SK-N-SH treated with all-trans-retinoic acid at 6 μM for 48 hours (cell line): ENCODE data around the gene C1QTNF3.

Experiments used
- ATAC-seq: fragments of 200-7000 bp; cut with Tn5 transposase; 3 replicates; pipeline ENCODE4 v1.9.1; 2020; ENCODE audit warnings: mild to moderate bottlenecking, moderate library complexity
- ARNTL ChIP-seq: fragments of 450-650 bp; formaldehyde crosslinking; IDR thresholded peaks from 2 replicates; pipeline ENCODE4 v1.5.0; 2020; ENCODE audit warnings: low read depth, mild to moderate bottlenecking, moderate library complexity, borderline replicate concordance
- BACH2 ChIP-seq: fragments of 250-450 bp; sonication (Bioruptor Pico); IDR thresholded peaks from 2 replicates; pipeline ENCODE4 v1.9.0; 2021; ENCODE audit warnings: mild to moderate bottlenecking, borderline replicate concordance
- CSDC2 ChIP-seq: fragments of 250-450 bp; sonication (Bioruptor Pico); IDR thresholded peaks from 2 replicates; pipeline ENCODE4 v1.5.0; 2020; ENCODE audit warnings: mild to moderate bottlenecking, moderate library complexity
- GLIS3 ChIP-seq: fragments of 250-450 bp; sonication (Bioruptor Pico); IDR thresholded peaks from 2 replicates; pipeline ENCODE4 v1.5.0; 2020; ENCODE audit warnings: mild to moderate bottlenecking, moderate library complexity
- ISL1 ChIP-seq: fragments of 250-450 bp; sonication (Bioruptor Pico); IDR thresholded peaks from 2 replicates; pipeline ENCODE4 v2.1.2; 2022; ENCODE audit warnings: mild to moderate bottlenecking, moderate library complexity
- OSR1 ChIP-seq: fragments of 250-450 bp; sonication (Bioruptor Pico); IDR thresholded peaks from 2 replicates; pipeline ENCODE4 v1.8.0; 2022; ENCODE audit warnings: moderate library complexity, mild to moderate bottlenecking, inconsistent platforms
- RARB ChIP-seq: fragments of 250-450 bp; sonication (Bioruptor Pico); IDR thresholded peaks from 2 replicates; pipeline ENCODE4 v1.8.0; 2021; ENCODE audit warnings: mild to moderate bottlenecking, moderate library complexity
- SNAI2 ChIP-seq: fragments of 250-450 bp; sonication (Bioruptor Pico); IDR thresholded peaks from 2 replicates; pipeline ENCODE4 v1.5.0; 2020; ENCODE audit warnings: mild to moderate bottlenecking, moderate library complexity
- TCF4 ChIP-seq: fragments of 250-450 bp; sonication (Bioruptor Pico); IDR thresholded peaks from 2 replicates; pipeline ENCODE4 v1.8.0; 2021; ENCODE audit warnings: mild to moderate bottlenecking, moderate library complexity, borderline replicate concordance
- ZC3H10 ChIP-seq: fragments of 250-450 bp; sonication (Bioruptor Pico); IDR thresholded peaks from 2 replicates; pipeline ENCODE4 v1.5.1; 2021; ENCODE audit warnings: mild to moderate bottlenecking, moderate library complexity
- ZFP3 ChIP-seq: fragments of 250-450 bp; sonication (Bioruptor Pico); IDR thresholded peaks from 2 replicates; pipeline ENCODE4 v1.5.0; 2020; ENCODE audit warnings: mild to moderate bottlenecking, moderate library complexity
- ZFP30 ChIP-seq: fragments of 450-650 bp; formaldehyde crosslinking; IDR thresholded peaks from 2 replicates; pipeline ENCODE4 v1.5.0; 2022; ENCODE audit warnings: mild to moderate bottlenecking, moderate library complexity
- ZNF70 ChIP-seq: fragments of 450-650 bp; formaldehyde crosslinking; IDR thresholded peaks from 2 replicates; pipeline ENCODE4 v1.5.0; 2020; ENCODE audit warnings: mild to moderate bottlenecking, moderate library complexity
- ZNF8 ChIP-seq: fragments of 450-650 bp; formaldehyde crosslinking; IDR thresholded peaks from 2 replicates; pipeline ENCODE4 v1.5.0; 2020; ENCODE audit warnings: mild to moderate bottlenecking, moderate library complexity
- TF ChIP-seq, protein P1 (sequence below): fragments of 250-450 bp; sonication (Bioruptor Pico); IDR thresholded peaks from 2 replicates; pipeline ENCODE4 v1.5.0; 2020; ENCODE audit warnings: mild to moderate bottlenecking, moderate library complexity
- TF ChIP-seq, protein P2 (sequence below): fragments of 250-450 bp; sonication (Bioruptor Pico); IDR thresholded peaks from 2 replicates; pipeline ENCODE4 v1.5.1; 2020; ENCODE audit warnings: low read depth, mild to moderate bottlenecking, moderate library complexity
- TF ChIP-seq, protein P3 (sequence below): fragments of 250-450 bp; sonication (Bioruptor Pico); IDR thresholded peaks from 2 replicates; pipeline ENCODE4 v1.5.1; 2021; ENCODE audit warnings: mild to moderate bottlenecking, moderate library complexity
- TF ChIP-seq, protein P4 (sequence below): fragments of 250-450 bp; sonication (Bioruptor Pico); IDR thresholded peaks from 2 replicates; pipeline ENCODE4 v1.8.0; 2020; ENCODE audit warnings: mild to moderate bottlenecking, moderate library complexity, borderline replicate concordance

The C1QTNF3 gene

DNA sequence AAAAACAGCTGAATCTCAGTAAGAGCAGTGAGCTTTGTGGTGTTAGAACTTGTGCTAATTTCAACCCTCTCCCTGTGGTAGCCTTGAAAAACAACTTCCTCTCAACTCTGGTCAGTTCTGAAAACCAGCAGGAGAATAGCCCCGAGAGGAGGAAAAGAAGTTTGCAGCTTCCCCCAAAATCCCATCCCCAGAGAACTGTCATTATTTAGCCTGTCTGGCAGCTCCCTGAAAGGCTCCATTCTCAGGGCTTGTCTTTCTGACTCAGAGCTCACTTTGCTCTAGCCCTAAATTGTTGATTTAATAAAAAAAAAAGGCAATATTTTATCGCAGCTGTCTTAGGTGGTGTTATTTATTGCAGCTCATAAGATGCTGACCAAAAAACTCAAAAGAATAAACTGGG lies 47.1 kb downstream of the C1QTNF3 start:
- ATAC-seq: no peak
- TF ChIP-seq BACH2: no peak
- no peak for TF ChIP-seq CSDC2 (CRISPR knock-in tag)
- TF ChIP-seq ISL1: no peak
- no peak for TF ChIP-seq TCF4 (CRISPR knock-in tag)

DNA sequence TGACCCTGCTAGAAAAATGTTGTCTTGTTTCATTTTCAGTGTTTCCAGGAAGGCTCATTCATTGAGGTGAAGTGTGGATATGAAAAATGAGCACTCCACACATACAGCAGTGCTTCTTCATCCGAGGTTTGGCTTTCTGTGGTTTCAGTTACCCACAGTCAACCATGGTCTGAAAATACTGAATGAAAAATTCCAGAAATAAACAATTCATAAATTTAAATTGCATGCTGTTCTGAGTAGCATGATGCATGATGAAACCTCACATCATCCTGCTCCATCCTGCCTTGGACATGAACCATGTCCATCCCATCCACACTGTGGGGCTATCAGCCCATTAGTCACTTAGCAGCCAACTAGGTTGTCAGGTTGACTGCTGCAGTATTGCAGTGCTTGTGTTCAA lies 48.2 kb downstream of the C1QTNF3 start:
- TF ChIP-seq ARNTL (CRISPR knock-in tag) (no peak), ZFP30 (no peak), SNAI2 (CRISPR knock-in tag) (no peak), RARB (CRISPR knock-in tag) (no peak), ZFP3 (CRISPR knock-in tag) (no peak), CSDC2 (CRISPR knock-in tag) (no peak), GLIS3 (CRISPR knock-in tag) (no peak), OSR1 (no peak), TCF4 (CRISPR knock-in tag) (no peak), ISL1 (no peak)
- TF ChIP-seq, protein P1, sequence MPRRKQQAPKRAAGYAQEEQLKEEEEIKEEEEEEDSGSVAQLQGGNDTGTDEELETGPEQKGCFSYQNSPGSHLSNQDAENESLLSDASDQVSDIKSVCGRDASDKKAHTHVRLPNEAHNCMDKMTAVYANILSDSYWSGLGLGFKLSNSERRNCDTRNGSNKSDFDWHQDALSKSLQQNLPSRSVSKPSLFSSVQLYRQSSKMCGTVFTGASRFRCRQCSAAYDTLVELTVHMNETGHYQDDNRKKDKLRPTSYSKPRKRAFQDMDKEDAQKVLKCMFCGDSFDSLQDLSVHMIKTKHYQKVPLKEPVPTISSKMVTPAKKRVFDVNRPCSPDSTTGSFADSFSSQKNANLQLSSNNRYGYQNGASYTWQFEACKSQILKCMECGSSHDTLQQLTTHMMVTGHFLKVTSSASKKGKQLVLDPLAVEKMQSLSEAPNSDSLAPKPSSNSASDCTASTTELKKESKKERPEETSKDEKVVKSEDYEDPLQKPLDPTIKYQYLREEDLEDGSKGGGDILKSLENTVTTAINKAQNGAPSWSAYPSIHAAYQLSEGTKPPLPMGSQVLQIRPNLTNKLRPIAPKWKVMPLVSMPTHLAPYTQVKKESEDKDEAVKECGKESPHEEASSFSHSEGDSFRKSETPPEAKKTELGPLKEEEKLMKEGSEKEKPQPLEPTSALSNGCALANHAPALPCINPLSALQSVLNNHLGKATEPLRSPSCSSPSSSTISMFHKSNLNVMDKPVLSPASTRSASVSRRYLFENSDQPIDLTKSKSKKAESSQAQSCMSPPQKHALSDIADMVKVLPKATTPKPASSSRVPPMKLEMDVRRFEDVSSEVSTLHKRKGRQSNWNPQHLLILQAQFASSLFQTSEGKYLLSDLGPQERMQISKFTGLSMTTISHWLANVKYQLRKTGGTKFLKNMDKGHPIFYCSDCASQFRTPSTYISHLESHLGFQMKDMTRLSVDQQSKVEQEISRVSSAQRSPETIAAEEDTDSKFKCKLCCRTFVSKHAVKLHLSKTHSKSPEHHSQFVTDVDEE: no peak
- TF ChIP-seq, protein P2, sequence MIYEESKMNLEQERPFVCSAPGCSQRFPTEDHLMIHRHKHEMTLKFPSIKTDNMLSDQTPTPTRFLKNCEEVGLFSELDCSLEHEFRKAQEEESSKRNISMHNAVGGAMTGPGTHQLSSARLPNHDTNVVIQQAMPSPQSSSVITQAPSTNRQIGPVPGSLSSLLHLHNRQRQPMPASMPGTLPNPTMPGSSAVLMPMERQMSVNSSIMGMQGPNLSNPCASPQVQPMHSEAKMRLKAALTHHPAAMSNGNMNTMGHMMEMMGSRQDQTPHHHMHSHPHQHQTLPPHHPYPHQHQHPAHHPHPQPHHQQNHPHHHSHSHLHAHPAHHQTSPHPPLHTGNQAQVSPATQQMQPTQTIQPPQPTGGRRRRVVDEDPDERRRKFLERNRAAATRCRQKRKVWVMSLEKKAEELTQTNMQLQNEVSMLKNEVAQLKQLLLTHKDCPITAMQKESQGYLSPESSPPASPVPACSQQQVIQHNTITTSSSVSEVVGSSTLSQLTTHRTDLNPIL (CRISPR knock-in tag): no peak
- TF ChIP-seq, protein P3, sequence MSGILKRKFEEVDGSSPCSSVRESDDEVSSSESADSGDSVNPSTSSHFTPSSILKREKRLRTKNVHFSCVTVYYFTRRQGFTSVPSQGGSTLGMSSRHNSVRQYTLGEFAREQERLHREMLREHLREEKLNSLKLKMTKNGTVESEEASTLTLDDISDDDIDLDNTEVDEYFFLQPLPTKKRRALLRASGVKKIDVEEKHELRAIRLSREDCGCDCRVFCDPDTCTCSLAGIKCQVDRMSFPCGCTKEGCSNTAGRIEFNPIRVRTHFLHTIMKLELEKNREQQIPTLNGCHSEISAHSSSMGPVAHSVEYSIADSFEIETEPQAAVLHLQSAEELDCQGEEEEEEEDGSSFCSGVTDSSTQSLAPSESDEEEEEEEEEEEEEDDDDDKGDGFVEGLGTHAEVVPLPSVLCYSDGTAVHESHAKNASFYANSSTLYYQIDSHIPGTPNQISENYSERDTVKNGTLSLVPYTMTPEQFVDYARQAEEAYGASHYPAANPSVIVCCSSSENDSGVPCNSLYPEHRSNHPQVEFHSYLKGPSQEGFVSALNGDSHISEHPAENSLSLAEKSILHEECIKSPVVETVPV (CRISPR knock-in tag): no peak
- TF ChIP-seq, protein P4, sequence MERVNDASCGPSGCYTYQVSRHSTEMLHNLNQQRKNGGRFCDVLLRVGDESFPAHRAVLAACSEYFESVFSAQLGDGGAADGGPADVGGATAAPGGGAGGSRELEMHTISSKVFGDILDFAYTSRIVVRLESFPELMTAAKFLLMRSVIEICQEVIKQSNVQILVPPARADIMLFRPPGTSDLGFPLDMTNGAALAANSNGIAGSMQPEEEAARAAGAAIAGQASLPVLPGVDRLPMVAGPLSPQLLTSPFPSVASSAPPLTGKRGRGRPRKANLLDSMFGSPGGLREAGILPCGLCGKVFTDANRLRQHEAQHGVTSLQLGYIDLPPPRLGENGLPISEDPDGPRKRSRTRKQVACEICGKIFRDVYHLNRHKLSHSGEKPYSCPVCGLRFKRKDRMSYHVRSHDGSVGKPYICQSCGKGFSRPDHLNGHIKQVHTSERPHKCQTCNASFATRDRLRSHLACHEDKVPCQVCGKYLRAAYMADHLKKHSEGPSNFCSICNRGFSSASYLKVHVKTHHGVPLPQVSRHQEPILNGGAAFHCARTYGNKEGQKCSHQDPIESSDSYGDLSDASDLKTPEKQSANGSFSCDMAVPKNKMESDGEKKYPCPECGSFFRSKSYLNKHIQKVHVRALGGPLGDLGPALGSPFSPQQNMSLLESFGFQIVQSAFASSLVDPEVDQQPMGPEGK (CRISPR knock-in tag): no peak
- TF ChIP-seq, all 23 proteins: peak for 0

DNA sequence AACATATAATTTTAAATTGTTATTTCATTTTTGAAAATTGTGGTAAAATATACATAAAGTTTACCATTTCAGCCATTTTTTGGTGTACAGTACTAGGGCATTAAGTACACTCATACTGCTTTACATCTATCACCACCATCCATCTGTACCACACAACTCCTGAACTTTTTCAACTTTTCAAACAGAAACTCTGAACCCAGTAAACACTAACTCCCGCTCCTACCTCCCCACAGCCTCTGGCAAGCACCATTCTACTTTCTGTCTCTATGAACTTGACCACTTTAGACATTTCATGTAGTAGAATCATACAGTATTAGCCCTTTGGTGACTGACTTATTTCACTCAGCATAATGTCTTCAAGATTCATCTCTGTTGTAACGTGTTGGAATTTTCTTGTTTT lies 50.1 kb downstream of the C1QTNF3 start:
- TF ChIP-seq, protein P3 (CRISPR knock-in tag): no peak
- TF ChIP-seq, protein P4 (CRISPR knock-in tag): no peak
- TF ChIP-seq OSR1 (no peak), TCF4 (CRISPR knock-in tag) (no peak), ZNF8 (CRISPR knock-in tag) (no peak), CSDC2 (CRISPR knock-in tag) (no peak), ZNF70 (no peak), GLIS3 (CRISPR knock-in tag) (no peak), ZC3H10 (CRISPR knock-in tag) (no peak)
- no peak for ATAC-seq

More for the DNA sequence above, 48.2 kb downstream of the C1QTNF3 start:
- peak; percentile 47; the same call in 2 of the 3 replicates for ATAC-seq
